Psoas muscle (tissue), 8 donors: Measurements from ENCODE around the gene PFKP. TPM values are rescaled to one million over a fixed set of nuclear protein-coding genes. Genes with fewer than 3 reads are reported as not detected.

Experiments used
- ATAC-seq, 4 donors: fragments of 200-7000 bp; cut with Tn5 transposase; one replicate each; pipeline ENCODE4 v1.9.1; 2020; ENCODE audit warnings: moderate library complexity in 3 of 4, mild to moderate bottlenecking in 2 of 4
- DNase-seq, 2 donors: peaks; one replicate each; pipeline ENCODE4 v3.0.0-alpha.2; 2020
- H3K27ac ChIP-seq: fragments of 200-600 bp; one replicate; pipeline ENCODE4 v1.8.0; 2022
- H3K27me3 ChIP-seq, 3 donors: fragments of 200-600 bp in 1 of 3; one replicate each; pipeline versions ENCODE4 v1.6.1 to v1.8.0; 2013 to 2022; ENCODE audit warnings: low read length in 2 of 3, mild to moderate bottlenecking in 2 of 3, moderate library complexity in 1 of 3; ENCODE audit not compliant: insufficient read depth in 3 of 3
- H3K36me3 ChIP-seq, 2 donors: fragments of 200-600 bp in 1 of 2; one replicate each; pipeline versions ENCODE4 v1.6.1 to v1.8.0; 2013 to 2022; ENCODE audit warnings: low read depth in 1 of 2, mild to moderate bottlenecking in 1 of 2, moderate library complexity in 1 of 2; ENCODE audit not compliant: insufficient read depth in 1 of 2
- H3K4me1 ChIP-seq: fragments of 200-600 bp; one replicate; pipeline ENCODE4 v1.8.0; 2022
- H3K4me3 ChIP-seq: fragments of 200-600 bp; one replicate; pipeline ENCODE4 v1.8.0; 2022; ENCODE audit warnings: mild to moderate bottlenecking
- H3K9me3 ChIP-seq: fragments of 200-600 bp; one replicate; pipeline ENCODE4 v1.8.0; 2022
- CTCF ChIP-seq: fragments of 200-600 bp; IDR thresholded peaks from one replicate; pipeline ENCODE4 v1.8.0; 2022; ENCODE audit warnings: antibody characterized with exemption
- WGBS, 3 donors: extraction: QIAGEN DNeasy Blood & Tissue Kit; methylation state at CpG; one replicate each; pipeline versions ENCODE4 v1.1.6 to v1.1.7; 2013; 5-methylcytosine and 5-hydroxymethylcytosine counted together
- intact Hi-C, 2 donors: fragments of 100-400 bp; cut with DNase I; formaldehyde crosslinking; loops; one replicate each; pipeline versions ENCODE4 v1.11.0 to v1.14.2; 2022
- polyA plus RNA-seq, 3 donors: library from polyadenylated mRNA; stranded (reverse); fragments of 200-250 nt; gene quantifications; one replicate each; pipeline ENCODE4 v1.2.3, GENCODE V29; 2013
- total RNA-seq, 4 donors: library from RNA; stranded (reverse); fragmentation: NEBNext Ultra II Directional in 2 of 4; extraction: Animal tissue kit (Norgen Biotek cat#: 25700) in 2 of 4; gene quantifications; one replicate each; pipeline versions ENCODE4 v1.2.1 to v1.2.4, GENCODE V29; 2021 to 2023
- donor health status: healthy with polysubstance abuse.
- donor health status: DM: no; HTN: no; CAD: no; lungs with moderate emphysema.
- donor health status: Bipolar disorder and iron deficiency.
- donor health status: healthy.
- donor health status: DM: yes; HTN: yes; CAD: no.
- donor health status: DM: no; HTN: no; CAD: no.
- donor health status: DM: no; HTN: no; CAD: no.
- donor health status: DM: yes; HTN: yes; CAD: no.

Gene PFKP
- total and polyA plus RNA-seq, 7 donors = 12.2 to 104 (median 33.4) TPM

- intact Hi-C loops = no loop called here
- no peaks in the 10 kb centered on the region for H3K27me3 ChIP-seq
- TF ChIP-seq CTCF = no peak
- H3K4me3 ChIP-seq = no peak overlapping the region
- ATAC-seq = no peak
- DNase-seq = no peak
- peaks cover 2% of the 10 kb centered on the region for H3K4me1 ChIP-seq
- no peaks in the 10 kb centered on the region for H3K36me3 ChIP-seq
- no peak overlapping the region for H3K27ac ChIP-seq
- no peaks in the 10 kb centered on the region for H3K9me3 ChIP-seq
- WGBS, 3 donors = 83 to 87% (median 86%) methylated on average over 6 of the region's 6 CpGs
These were observed 19.8 kb upstream of the PFKP start for GRCh38 chr10:3047596-3047995.

DNA sequence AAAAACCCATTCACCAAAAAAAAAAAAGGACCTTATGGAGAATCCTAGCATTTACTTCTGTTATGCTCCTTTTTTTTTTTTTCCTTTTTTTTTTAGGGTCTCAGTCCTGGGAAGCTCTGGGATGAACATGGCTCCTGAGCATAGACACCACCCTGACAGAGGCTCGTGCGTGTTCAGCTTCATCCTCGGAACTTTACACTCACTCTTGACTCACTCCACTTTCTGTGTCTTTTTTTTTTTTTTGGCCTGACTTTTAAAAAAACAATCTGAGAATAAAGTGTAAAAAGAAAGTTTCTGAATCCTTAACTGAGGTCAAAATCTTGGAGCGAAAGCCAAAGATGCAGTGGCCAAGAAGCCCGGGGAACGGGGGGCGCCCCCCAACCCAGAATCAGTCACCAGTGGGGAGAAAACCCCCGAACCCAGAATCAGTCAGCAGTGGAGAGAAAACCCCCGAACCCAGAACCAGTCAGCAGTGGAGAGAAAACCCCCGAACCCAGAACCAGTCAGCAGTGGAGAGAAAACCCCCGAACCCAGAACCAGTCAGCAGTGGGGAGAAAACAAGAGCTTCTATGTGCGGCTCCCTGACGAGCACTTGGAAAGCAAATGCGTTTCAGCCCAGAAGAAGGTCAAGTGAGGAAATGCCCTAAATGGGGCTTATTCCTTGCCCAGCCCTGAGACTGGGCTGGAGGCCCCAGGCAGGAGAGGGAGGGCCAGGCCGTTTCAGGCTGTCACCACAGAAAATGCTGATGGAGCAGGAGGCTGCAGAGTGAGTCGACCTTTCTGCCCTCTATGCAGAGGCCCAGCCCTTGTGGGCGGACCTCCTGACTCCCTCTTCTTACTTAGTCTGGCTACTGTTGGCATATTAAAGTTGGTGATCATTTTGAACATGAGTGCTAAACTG, 19.0 kb upstream of the PFKP start:
- ATAC-seq (no peak), DNase-seq (no peak)
- no peak overlapping the region for H3K4me3 ChIP-seq
- H3K4me1 ChIP-seq = peaks cover 2% of the 10 kb centered on the region
- no peak overlapping the region for H3K27ac ChIP-seq
- no peaks in the 10 kb centered on the region for H3K36me3 ChIP-seq
- intact Hi-C loops = no loop called here
- no peaks in the 10 kb centered on the region for H3K27me3 ChIP-seq
- 57 to 60% (median 59%) methylated on average over 16 to 17 of the region's 17 CpGs for WGBS, 3 donors
- TF ChIP-seq CTCF = no peak
- H3K9me3 ChIP-seq = no peaks in the 10 kb centered on the region

GRCh38 chr10:3051692-3052091, 15.7 kb upstream of the PFKP start:
- DNase-seq (no peak), ATAC-seq (no peak)
- H3K4me3 ChIP-seq = no peak overlapping the region
- peaks cover 4% of the 10 kb centered on the region for H3K9me3 ChIP-seq
- no peaks in the 10 kb centered on the region for H3K4me1 ChIP-seq
- no peaks in the 10 kb centered on the region for H3K27me3 ChIP-seq
- H3K27ac ChIP-seq = no peak overlapping the region
- H3K36me3 ChIP-seq = no peaks in the 10 kb centered on the region
- TF ChIP-seq CTCF = no peak
- intact Hi-C loops = no loop called here
- 49 to 66% (median 65%) methylated on average over 5 of the region's 5 CpGs for WGBS, 3 donors

GRCh38 chr10:3053155-3053554, 14.2 kb upstream of the PFKP start:
- no peak overlapping the region for H3K4me3 ChIP-seq
- H3K27me3 ChIP-seq = no peaks in the 10 kb centered on the region
- no peak overlapping the region for H3K27ac ChIP-seq
- DNase-seq = no peak
- 79 to 94% (median 92%) methylated on average over 2 of the region's 2 CpGs for WGBS, 3 donors
- peaks cover 4% of the 10 kb centered on the region for H3K9me3 ChIP-seq
- no peak for TF ChIP-seq CTCF
- intact Hi-C loops = no loop called here
- no peak for ATAC-seq
- no peaks in the 10 kb centered on the region for H3K36me3 ChIP-seq
- H3K4me1 ChIP-seq = no peaks in the 10 kb centered on the region
